DND-41 (cell line): ENCODE data around the gene ERC2.

Source experiments
- ATAC-seq: fragments of 200-7000 bp; cut with Tn5 transposase; 3 replicates; pipeline ENCODE4 v1.9.1; 2021; ENCODE audit warnings: low read depth; ENCODE audit not compliant: insufficient read depth
- DNase-seq: peaks from one replicate; pipeline ENCODE4 v3.0.0-alpha.2; 2020
- H2AFZ ChIP-seq: 2 replicates; pipeline ENCODE4 v1.6.0; 2012; ENCODE audit warnings: low read depth, low read length
- H3K27ac ChIP-seq: 2 replicates; pipeline ENCODE4 v1.5.1; 2012; ENCODE audit warnings: low read length, inconsistent platforms
- H3K27me3 ChIP-seq: fragments of 200-600 bp; sonication (generic); 2 replicates; pipeline ENCODE4 v1.6.0; 2012; ENCODE audit warnings: low read length, mild to moderate bottlenecking, inconsistent platforms; ENCODE audit not compliant: insufficient read depth, poor library complexity
- H3K36me3 ChIP-seq: 2 replicates; pipeline ENCODE4 v1.5.1; 2012; ENCODE audit warnings: low read length, inconsistent platforms; ENCODE audit not compliant: insufficient read depth
- H3K4me1 ChIP-seq: 2 replicates; pipeline ENCODE4 v1.5.1; 2012; ENCODE audit warnings: mild to moderate bottlenecking, low read length; ENCODE audit not compliant: insufficient read depth
- H3K4me2 ChIP-seq: 2 replicates; pipeline ENCODE4 v1.6.0; 2012; ENCODE audit warnings: mild to moderate bottlenecking, moderate library complexity, low read length, inconsistent platforms; ENCODE audit not compliant: insufficient read depth
- H3K4me3 ChIP-seq, 2 experiments: fragments of 200-600 bp in 1 of 2; shearing (Covaris generic) in 1 of 2; 2 replicates each; pipeline ENCODE4 v1.5.1; 2012 to 2016; ENCODE audit warnings: inconsistent platforms in 2 of 2, low read length in 2 of 2, mild to moderate bottlenecking in 2 of 2, low read depth in 1 of 2, moderate library complexity in 1 of 2
- H3K79me2 ChIP-seq: 2 replicates; pipeline ENCODE4 v1.6.0; 2012; ENCODE audit warnings: low read length, inconsistent platforms; ENCODE audit not compliant: insufficient read depth
- H3K9ac ChIP-seq: 2 replicates; pipeline ENCODE4 v1.6.0; 2012; ENCODE audit warnings: low read depth, mild to moderate bottlenecking, inconsistent platforms, low read length, moderate library complexity
- H3K9me3 ChIP-seq: 2 replicates; pipeline ENCODE4 v1.5.1; 2012; ENCODE audit warnings: low read length, moderate library complexity, mild to moderate bottlenecking, inconsistent platforms; ENCODE audit not compliant: insufficient read depth, severe bottlenecking
- H4K20me1 ChIP-seq: 2 replicates; pipeline ENCODE4 v1.6.0; 2012; ENCODE audit warnings: low read length; ENCODE audit not compliant: insufficient read depth
- EZH2 ChIP-seq: IDR thresholded peaks from 3 replicates; pipeline ENCODE4 v1.6.1; 2012; ENCODE audit warnings: borderline replicate concordance, low read depth, mild to moderate bottlenecking, moderate library complexity, low read length, inconsistent platforms; ENCODE audit not compliant: severe bottlenecking
- TF ChIP-seq, protein P1 (sequence below): IDR thresholded peaks from 2 replicates; pipeline ENCODE4 v1.5.1; 2012; ENCODE audit warnings: borderline replicate concordance, low read length, moderate library complexity, mild to moderate bottlenecking; ENCODE audit not compliant: poor library complexity, severe bottlenecking; ENCODE audit errors: extremely low read depth

ERC2 gene

DNA sequence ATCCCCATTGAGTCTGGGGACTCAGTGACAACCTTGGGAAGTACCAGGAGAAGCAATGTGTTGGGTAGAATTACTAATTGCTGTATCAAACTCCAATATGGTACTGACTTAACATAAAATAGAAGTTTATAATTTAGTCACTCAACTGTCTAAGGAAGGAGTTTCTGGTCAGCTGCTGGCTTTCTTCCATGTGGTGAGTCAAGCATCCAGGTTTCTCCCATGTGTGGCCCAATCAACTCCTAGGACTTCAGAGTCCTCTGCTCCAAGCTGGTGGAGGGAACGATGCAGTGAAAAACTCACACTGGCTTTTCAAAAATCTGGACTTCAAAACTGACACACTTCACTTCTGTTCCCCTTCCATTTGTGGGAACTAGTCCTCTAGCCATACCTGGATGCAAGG lies 1006.4 kb downstream of the ERC2 start:
- H3K36me3 ChIP-seq, result no peaks in the 10 kb centered on the region
- no peaks in the 10 kb centered on the region for H3K4me1 ChIP-seq
- ATAC-seq, result no peak
- H3K4me2 ChIP-seq, result no peak overlapping the region
- H3K27ac ChIP-seq, result no peak overlapping the region
- H3K9ac ChIP-seq, result no peak overlapping the region
- H3K9me3 ChIP-seq, result no peaks in the 10 kb centered on the region
- no peaks in the 10 kb centered on the region for H3K79me2 ChIP-seq
- no peak overlapping the region for H2AFZ ChIP-seq
- H3K27me3 ChIP-seq, result no peaks in the 10 kb centered on the region
- no peak for TF ChIP-seq EZH2
- TF ChIP-seq, protein P1, sequence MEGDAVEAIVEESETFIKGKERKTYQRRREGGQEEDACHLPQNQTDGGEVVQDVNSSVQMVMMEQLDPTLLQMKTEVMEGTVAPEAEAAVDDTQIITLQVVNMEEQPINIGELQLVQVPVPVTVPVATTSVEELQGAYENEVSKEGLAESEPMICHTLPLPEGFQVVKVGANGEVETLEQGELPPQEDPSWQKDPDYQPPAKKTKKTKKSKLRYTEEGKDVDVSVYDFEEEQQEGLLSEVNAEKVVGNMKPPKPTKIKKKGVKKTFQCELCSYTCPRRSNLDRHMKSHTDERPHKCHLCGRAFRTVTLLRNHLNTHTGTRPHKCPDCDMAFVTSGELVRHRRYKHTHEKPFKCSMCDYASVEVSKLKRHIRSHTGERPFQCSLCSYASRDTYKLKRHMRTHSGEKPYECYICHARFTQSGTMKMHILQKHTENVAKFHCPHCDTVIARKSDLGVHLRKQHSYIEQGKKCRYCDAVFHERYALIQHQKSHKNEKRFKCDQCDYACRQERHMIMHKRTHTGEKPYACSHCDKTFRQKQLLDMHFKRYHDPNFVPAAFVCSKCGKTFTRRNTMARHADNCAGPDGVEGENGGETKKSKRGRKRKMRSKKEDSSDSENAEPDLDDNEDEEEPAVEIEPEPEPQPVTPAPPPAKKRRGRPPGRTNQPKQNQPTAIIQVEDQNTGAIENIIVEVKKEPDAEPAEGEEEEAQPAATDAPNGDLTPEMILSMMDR, result no peak
- H4K20me1 ChIP-seq, result no peaks in the 10 kb centered on the region
- no peak for DNase-seq
- no peak overlapping the region for H3K4me3 ChIP-seq

DNA sequence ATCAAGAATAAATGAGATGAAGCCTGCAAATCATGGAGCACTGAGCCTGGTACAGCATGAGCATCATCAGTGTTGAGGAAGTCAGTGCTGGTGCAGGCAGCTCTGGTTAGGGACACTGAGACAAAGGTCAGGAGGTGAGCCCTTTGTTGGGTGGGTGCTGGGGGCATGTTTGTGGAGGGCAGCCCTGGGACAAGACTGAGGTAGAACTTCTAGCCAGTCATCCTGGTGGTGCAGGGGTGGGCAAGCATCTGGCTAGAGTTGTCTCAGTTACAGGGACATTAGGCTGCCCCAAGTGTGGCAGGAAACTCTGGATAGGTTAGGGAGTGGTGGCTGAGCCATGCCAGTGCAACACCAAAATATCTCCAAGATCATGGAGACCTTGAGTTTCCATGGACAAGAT lies 1008.4 kb downstream of the ERC2 start:
- no peak overlapping the region for H3K4me2 ChIP-seq
- H3K27ac ChIP-seq, result no peak overlapping the region
- no peaks in the 10 kb centered on the region for H3K4me1 ChIP-seq
- no peak for ATAC-seq
- no peak overlapping the region for H3K9ac ChIP-seq
- no peaks in the 10 kb centered on the region for H3K36me3 ChIP-seq
- no peak overlapping the region for H3K4me3 ChIP-seq
- no peak for TF ChIP-seq EZH2
- TF ChIP-seq, protein P1, result no peak
- H2AFZ ChIP-seq, result no peak overlapping the region
- H4K20me1 ChIP-seq, result no peaks in the 10 kb centered on the region
- H3K27me3 ChIP-seq, result no peaks in the 10 kb centered on the region
- H3K9me3 ChIP-seq, result no peaks in the 10 kb centered on the region
- no peak for DNase-seq
- no peaks in the 10 kb centered on the region for H3K79me2 ChIP-seq
